Stimulated activated CD4-positive, alpha-beta T cell treated with anti-CD3 and anti-CD28 coated beads, Interleukin-15, amount 100 ng/mL, for 48 hours (primary cell): ENCODE results near the gene E2F4.
A peak's percentile ranks its signal among the peaks of the same experiment; 100 is the strongest.

Experiments
- DNase-seq, 2 donors: peaks; one replicate each; pipeline ENCODE4 v3.0.0-alpha.2; 2020; ENCODE audit warnings: low read depth in 2 of 2

The E2F4 gene

GRCh38 chr16:67173808-67174705 lies 17.9 kb upstream of the E2F4 start:
- DNase-seq, result no peak

- no peak for DNase-seq
These were observed 17.2 kb upstream of the E2F4 start for GRCh38 chr16:67174706-67175231.

- DNase-seq, result no peak
These were observed 15.3 kb upstream of the E2F4 start for GRCh38 chr16:67176662-67177061.

- DNase-seq, result no peak
These were observed 13.9 kb upstream of the E2F4 start for GRCh38 chr16:67177743-67178699.

- DNase-seq, result no peak
These were observed 12.4 kb upstream of the E2F4 start for GRCh38 chr16:67179421-67180080.

GRCh38 chr16:67180166-67180565 lies 11.8 kb upstream of the E2F4 start:
- no peak for DNase-seq

- no peak for DNase-seq
These were observed 10.6 kb upstream of the E2F4 start for GRCh38 chr16:67181346-67181745.

- no peak for DNase-seq
These were observed 9.7 kb upstream of the E2F4 start for GRCh38 chr16:67182288-67182687.

- DNase-seq, result no peak
These were observed 8.7 kb upstream of the E2F4 start for GRCh38 chr16:67183284-67183626.

GRCh38 chr16:67183627-67184452 lies 8.1 kb upstream of the E2F4 start, which contains the start of gene MATCAP1:
Gene MATCAP1 (minus strand): TSS chr16:67183963. CDS start chr16:67180610, 3,353 bp downstream.
- peak; percentile 89 to 93 for DNase-seq

- no peak for DNase-seq
These were observed 7.4 kb upstream of the E2F4 start for GRCh38 chr16:67184453-67184994.

GRCh38 chr16:67184995-67185650 lies 6.8 kb upstream of the E2F4 start:
- DNase-seq, result peak; percentile 68 to 87

GRCh38 chr16:67185651-67186134 lies 6.3 kb upstream of the E2F4 start:
- DNase-seq, result no peak

GRCh38 chr16:67186550-67186950 lies 5.4 kb upstream of the E2F4 start:
- DNase-seq, result no peak

GRCh38 chr16:67187175-67187890 lies 4.6 kb upstream of the E2F4 start:
- DNase-seq, result no peak

- no peak for DNase-seq
These were observed 3.6 kb upstream of the E2F4 start for GRCh38 chr16:67188323-67188722.

- no peak for DNase-seq
These were observed 3.2 kb upstream of the E2F4 start for GRCh38 chr16:67188798-67189197.

- no peak for DNase-seq
These were observed 1.9 kb upstream of the E2F4 start, which contains the start of gene EXOC3L1 for GRCh38 chr16:67190041-67190440. Gene EXOC3L1 (minus strand): TSS chr16:67190136. CDS start chr16:67189676, 460 bp downstream.
